Measurements from ENCODE around the gene RBL2.

DNA sequence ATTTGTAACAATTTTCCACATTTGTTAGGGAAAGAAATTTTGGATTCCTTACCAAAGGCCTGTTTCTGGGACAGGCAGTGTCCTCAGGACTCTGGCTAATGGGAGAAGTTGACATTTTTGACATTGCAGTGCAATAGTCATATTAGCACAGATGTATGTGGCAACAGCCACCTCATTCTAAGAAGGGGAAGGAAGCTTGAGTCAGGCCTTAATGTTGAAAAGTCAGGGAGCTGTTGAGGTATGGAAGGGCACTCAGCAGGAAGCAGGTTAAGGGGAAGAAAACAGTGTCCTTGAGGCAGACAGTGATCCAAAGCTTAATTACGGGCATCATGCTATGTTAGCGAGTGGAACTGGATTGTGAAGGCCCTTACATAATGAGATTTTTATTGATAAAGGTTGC, 47.9 kb downstream of the RBL2 start:
- no peak for TF ChIP-seq EZH2 (IDR thresholded peaks at IDR 0.05; ENCODE audit: borderline replicate concordance, low read depth, low read length, severe bottlenecking)
- TF ChIP-seq, protein P1, sequence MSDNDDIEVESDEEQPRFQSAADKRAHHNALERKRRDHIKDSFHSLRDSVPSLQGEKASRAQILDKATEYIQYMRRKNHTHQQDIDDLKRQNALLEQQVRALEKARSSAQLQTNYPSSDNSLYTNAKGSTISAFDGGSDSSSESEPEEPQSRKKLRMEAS (IDR thresholded peaks at IDR 0.05; ENCODE audit: insufficient read depth, insufficient read length) = no peak
- TF ChIP-seq POLR2A (IDR thresholded peaks at IDR 0.05; ENCODE audit: low read depth, low read length) = no peak
- TF ChIP-seq CTCF (IDR thresholded peaks at IDR 0.05; ENCODE audit: extremely low read depth in 1 of 2, insufficient read depth in 1 of 2, low read depth in 1 of 2, low read length in 2 of 2) = no peak

Data from endothelial cell of umbilical vein (primary cell).